GM12873 (cell line): Measurements from ENCODE around the gene SLC5A12.

Experiments used
- CTCF ChIP-seq: IDR thresholded peaks from 2 replicates; pipeline ENCODE4 v1.5.1; 2012; ENCODE audit warnings: low read depth, mild to moderate bottlenecking, moderate library complexity, low read length, control low read depth; ENCODE audit not compliant: insufficient read depth; ENCODE audit errors: missing control alignments

SLC5A12 gene

DNA sequence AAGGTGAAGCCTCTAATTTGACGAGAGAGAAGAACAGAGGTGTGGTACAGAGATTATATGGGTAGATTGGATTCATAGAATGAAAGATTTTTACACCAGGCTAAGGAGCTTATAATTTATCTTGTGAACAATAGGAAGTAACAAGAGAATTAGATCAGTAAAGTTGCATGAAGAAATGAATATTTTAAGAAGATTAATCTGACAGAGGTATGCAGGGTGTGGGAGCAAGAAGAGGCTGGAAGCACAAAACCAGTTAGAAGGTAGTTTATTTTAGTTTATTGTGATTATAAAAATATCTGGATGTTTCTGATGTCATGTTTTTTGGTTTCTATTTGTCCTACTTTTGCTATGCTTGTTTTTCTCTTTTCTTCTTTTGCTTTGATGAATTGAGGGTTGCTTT, 15.7 kb downstream of the SLC5A12 start:
- no peak for TF ChIP-seq CTCF

DNA sequence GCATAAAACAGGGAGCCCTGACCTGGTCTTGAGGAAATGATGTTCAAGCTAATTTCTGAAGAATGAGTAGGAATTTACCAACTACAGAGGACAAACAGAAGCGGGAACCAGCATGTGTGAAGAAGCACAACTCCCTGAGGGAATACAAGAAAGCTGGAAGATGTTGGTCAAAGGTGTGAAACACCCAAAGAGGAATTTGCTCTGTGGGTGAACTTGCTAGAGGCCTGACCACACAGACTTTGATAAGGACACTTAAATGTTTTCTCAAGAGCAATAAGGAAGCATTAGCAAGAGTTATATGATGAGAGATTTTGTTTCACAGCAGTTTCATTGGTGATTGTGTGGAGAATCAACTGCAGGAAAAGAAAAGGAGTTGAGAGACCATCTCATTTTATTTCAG, 17.6 kb downstream of the SLC5A12 start:
- no peak for TF ChIP-seq CTCF

GRCh38 chr11:26703411-26704191, 18.3 kb downstream of the SLC5A12 start:
- TF ChIP-seq CTCF: no peak

GRCh38 chr11:26702406-26702805, 19.5 kb downstream of the SLC5A12 start:
- no peak for TF ChIP-seq CTCF

DNA sequence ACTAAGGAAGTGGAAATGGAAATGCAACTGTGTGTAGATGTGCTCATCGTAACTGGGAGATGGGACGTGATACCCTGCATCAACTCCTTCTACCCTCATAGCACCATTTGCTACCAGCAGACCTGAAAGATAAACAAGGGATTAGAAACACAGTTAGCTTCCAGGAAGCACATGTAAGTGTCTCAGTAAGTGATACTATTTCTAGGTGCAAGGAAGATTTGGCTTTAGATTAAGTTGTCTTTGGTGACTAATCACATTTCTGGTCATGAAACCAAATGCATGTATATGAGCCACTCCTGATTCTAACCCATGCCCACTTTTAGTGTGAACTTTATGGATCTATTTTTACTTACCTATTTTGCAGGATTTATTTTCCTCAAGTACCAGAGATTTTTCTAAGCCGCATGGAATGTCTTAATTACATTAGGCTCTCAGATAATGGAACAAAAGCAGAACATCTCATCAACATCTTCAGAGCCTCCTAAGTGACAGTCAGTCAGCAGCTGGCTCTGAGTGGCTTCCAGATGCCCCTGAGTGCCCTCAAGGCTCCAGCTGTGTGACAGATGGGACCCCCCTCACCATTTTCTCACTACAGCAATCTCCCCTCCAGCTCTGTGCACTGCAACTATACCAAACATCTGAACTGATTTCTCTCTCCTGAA, 21.2 kb downstream of the SLC5A12 start:
- no peak for TF ChIP-seq CTCF

DNA sequence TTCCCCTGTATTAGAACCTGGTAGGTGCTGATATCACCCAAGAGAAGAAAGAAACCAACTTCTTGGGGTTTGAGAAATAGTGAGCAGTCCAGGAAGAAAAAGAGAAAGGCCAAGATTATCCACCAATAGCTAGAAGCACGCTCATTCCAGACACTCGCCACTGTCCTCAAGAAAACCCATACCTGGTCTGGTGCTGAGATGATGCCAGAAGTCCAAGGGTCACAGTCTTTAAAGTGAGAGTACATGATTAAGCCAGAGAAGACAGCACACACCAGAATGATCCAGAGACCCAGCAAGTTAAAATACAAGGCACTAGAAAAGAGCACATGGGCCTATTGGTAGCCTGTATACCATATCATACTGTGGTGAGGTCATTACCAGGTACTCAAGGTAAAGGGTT, 23.6 kb downstream of the SLC5A12 start:
- TF ChIP-seq CTCF: no peak

DNA sequence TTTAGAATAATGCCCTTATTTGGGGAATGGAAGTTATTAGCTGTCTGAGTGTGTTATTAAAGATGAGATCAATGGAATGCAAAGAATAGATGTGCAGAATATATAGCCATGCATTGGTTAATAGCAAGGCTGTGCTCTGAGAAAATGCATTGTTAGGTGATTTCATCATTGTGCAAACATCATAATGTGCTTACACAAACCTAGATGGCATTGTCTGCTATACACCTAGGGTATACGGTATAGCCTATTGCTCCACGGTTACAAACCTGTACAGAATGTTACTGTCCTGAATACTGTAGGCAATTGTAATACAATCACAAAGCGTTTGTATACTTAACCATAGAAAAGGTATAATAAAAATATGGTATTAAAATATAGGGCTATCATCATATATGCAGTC, 25.5 kb downstream of the SLC5A12 start:
- no peak for TF ChIP-seq CTCF
